HEK293T (cell line): Measurements from ENCODE around the gene CIT.

ENCODE experiments used
- NFRKB ChIP-seq: fragments of 450-650 bp; IDR thresholded peaks from 2 replicates; pipeline ENCODE4 v1.6.1; 2016; ENCODE audit warnings: mild to moderate bottlenecking, moderate library complexity
- SP1 ChIP-seq: fragments of 450-650 bp; IDR thresholded peaks from 2 replicates; pipeline ENCODE4 v1.6.1; 2017

DNA sequence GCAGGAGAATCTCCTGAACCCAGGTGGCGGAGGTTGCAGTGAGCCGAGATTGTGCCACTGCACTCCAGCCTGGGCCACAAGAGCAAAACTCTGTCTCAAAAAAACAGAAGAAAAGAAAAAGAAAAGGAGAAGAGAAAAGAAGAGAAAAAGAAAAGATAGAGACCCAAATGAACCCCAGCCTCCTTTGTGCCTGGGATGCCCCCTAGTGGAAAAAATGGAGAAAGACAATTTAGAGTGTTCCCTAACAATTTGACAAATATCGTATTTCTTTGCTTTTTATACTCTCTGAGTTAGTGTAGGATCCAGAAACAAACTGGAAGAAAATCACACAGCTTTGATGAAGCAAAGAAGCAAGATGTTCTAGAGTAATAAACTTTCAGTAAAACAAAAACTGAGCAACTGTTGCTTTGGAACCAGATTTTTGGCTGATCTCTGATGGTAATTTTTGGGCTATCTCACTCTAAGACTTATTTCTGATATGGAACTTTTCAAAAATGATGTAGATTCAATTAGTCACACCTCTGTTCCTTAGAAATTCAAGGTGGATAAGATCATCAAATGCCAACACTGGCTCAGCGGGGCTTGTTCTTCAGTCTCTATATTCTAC is 227.8 kb downstream of the CIT start:
- TF ChIP-seq SP1 (no peak), NFRKB (no peak)
